Sigmoid colon (tissue), 7 donors: ENCODE data around the gene WNT9B. TPM values are rescaled to one million over a fixed set of nuclear protein-coding genes. Genes with fewer than 3 reads are reported as not detected.

Source experiments
- DNase-seq: peaks from one replicate; pipeline ENCODE4 v3.0.0-alpha.2; 2019
- H3K27ac ChIP-seq, 4 donors: fragments of 200-600 bp; sonication (generic); one replicate each; pipeline ENCODE4 v1.5.1; 2016 to 2019; ENCODE audit warnings: mild to moderate bottlenecking in 1 of 4
- H3K27me3 ChIP-seq, 3 donors: fragments of 200-600 bp; sonication (generic); one replicate each; pipeline ENCODE4 v1.5.1; 2019; ENCODE audit warnings: mild to moderate bottlenecking in 1 of 3
- H3K36me3 ChIP-seq, 4 donors: fragments of 200-600 bp; sonication (generic); one replicate each; pipeline ENCODE4 v1.5.1; 2016 to 2019
- H3K4me1 ChIP-seq, 4 donors: fragments of 200-600 bp; sonication (generic); one replicate each; pipeline ENCODE4 v1.5.1; 2017 to 2019
- H3K4me3 ChIP-seq, 4 donors: fragments of 200-600 bp; sonication (generic); one replicate each; pipeline ENCODE4 v1.5.1; 2017 to 2019; ENCODE audit warnings: mild to moderate bottlenecking in 2 of 4, moderate library complexity in 1 of 4
- H3K9me3 ChIP-seq, 4 donors: fragments of 200-600 bp in 3 of 4; sonication (generic) in 3 of 4; one replicate each; pipeline versions ENCODE4 v1.5.1 to v1.6.1; 2013 to 2019
- CTCF ChIP-seq, 4 experiments: fragments of 450-650 bp in 3 of 4; fragments of 200-600 bp in 1 of 4; IDR thresholded peaks; one replicate each; pipeline ENCODE4 v1.5.1; 2016 to 2019; ENCODE audit warnings: antibody characterized with exemption in 4 of 4, mild to moderate bottlenecking in 3 of 4, moderate library complexity in 2 of 4
- EP300 ChIP-seq, 4 donors: sonication (generic); formaldehyde crosslinking; IDR thresholded peaks; one replicate each; pipeline ENCODE4 v1.6.1; 2017; ENCODE audit warnings: antibody characterized with exemption in 4 of 4
- POLR2A ChIP-seq, 2 donors: fragments of 450-650 bp; IDR thresholded peaks; one replicate each; pipeline ENCODE4 v1.6.1; 2016; ENCODE audit warnings: antibody characterized with exemption in 2 of 2, mild to moderate bottlenecking in 2 of 2, moderate library complexity in 2 of 2
- POLR2AphosphoS5 ChIP-seq, 4 donors: sonication (generic); formaldehyde crosslinking; IDR thresholded peaks; one replicate each; pipeline ENCODE4 v1.6.1; 2017; ENCODE audit warnings: antibody characterized with exemption in 4 of 4
- WGBS, 2 donors: extraction: QIAGEN DNeasy Blood & Tissue Kit; methylation state at CpG; one replicate each; pipeline ENCODE4 v1.1.7; 2013; 5-methylcytosine and 5-hydroxymethylcytosine counted together
- intact Hi-C: fragments of 100-400 bp; cut with DNase I; formaldehyde crosslinking; loops from one replicate; pipeline ENCODE4 v1.15.1; 2023
- polyA plus RNA-seq, 3 donors: library from polyadenylated mRNA; stranded (reverse); fragments of 200-250 nt; gene quantifications; one replicate each; pipeline ENCODE4 v1.2.3, GENCODE V29; 2013
- total RNA-seq, 4 donors: library from RNA; depleted of rRNA; stranded (reverse); fragments of >200 nt; gene quantifications; one replicate each; pipeline ENCODE4 v1.1.0, GENCODE V29; 2016
- donor health status: healthy with polysubstance abuse.
- donor health status: Bipolar disorder and iron deficiency.
- donor health status: healthy.

Gene WNT9B
- total and polyA plus RNA-seq, 7 donors = 0.03 TPM; not detected in 6

- H3K4me1 ChIP-seq = no peaks in the 10 kb centered on the region
- no peak overlapping the region for H3K4me3 ChIP-seq
- H3K36me3 ChIP-seq = no peaks in the 10 kb centered on the region
- TF ChIP-seq POLR2AphosphoS5 (IDR thresholded peaks at IDR 0.05) (no peak), CTCF (IDR thresholded peaks at IDR 0.05) (no peak), EP300 (IDR thresholded peaks at IDR 0.05) (no peak), POLR2A (IDR thresholded peaks at IDR 0.05) (no peak)
- H3K27me3 ChIP-seq = no peaks in the 10 kb centered on the region
- H3K27ac ChIP-seq = no peak overlapping the region
- no peaks in the 10 kb centered on the region for H3K9me3 ChIP-seq
- intact Hi-C loops = no loop called here
- DNase-seq = no peak
- 70 to 79% methylated on average over 7 of the region's 7 CpGs for WGBS, 2 donors
These were observed 22.7 kb downstream of the WNT9B start for GRCh38 chr17:46873941-46874645.

GRCh38 chr17:46874906-46875305 is 23.5 kb downstream of the WNT9B start:
- Histone ChIP-seq H3K9me3 (no peaks in the 10 kb centered on the region), H3K27me3 (no peaks in the 10 kb centered on the region), H3K4me3 (no peak overlapping the region), H3K27ac (no peak overlapping the region), H3K36me3 (no peaks in the 10 kb centered on the region), H3K4me1 (no peaks in the 10 kb centered on the region)
- TF ChIP-seq CTCF (IDR thresholded peaks at IDR 0.05) (no peak), POLR2A (IDR thresholded peaks at IDR 0.05) (no peak)
- no peak for DNase-seq
- intact Hi-C loops = no loop called here
- 85 to 90% methylated on average over 16 of the region's 16 CpGs for WGBS, 2 donors

GRCh38 chr17:46875849-46876352 is 24.5 kb downstream of the WNT9B start:
- no peak overlapping the region for H3K4me3 ChIP-seq
- H3K9me3 ChIP-seq = no peaks in the 10 kb centered on the region
- H3K27me3 ChIP-seq = no peaks in the 10 kb centered on the region
- TF ChIP-seq POLR2A (IDR thresholded peaks at IDR 0.05) (no peak), EP300 (IDR thresholded peaks at IDR 0.05) (no peak), CTCF (IDR thresholded peaks at IDR 0.05) (no peak), POLR2AphosphoS5 (IDR thresholded peaks at IDR 0.05) (no peak)
- intact Hi-C loops = no loop called here
- no peak overlapping the region for H3K27ac ChIP-seq
- no peak for DNase-seq
- H3K36me3 ChIP-seq = no peaks in the 10 kb centered on the region
- WGBS, 2 donors = 73 to 85% methylated on average over 13 of the region's 13 CpGs
- no peaks in the 10 kb centered on the region for H3K4me1 ChIP-seq

GRCh38 chr17:46876353-46876887 is 25.0 kb downstream of the WNT9B start:
- Histone ChIP-seq H3K27me3 (no peaks in the 10 kb centered on the region), H3K4me3 (no peak overlapping the region), H3K27ac (no peak overlapping the region), H3K36me3 (no peaks in the 10 kb centered on the region), H3K9me3 (no peaks in the 10 kb centered on the region), H3K4me1 (no peaks in the 10 kb centered on the region)
- intact Hi-C loops = no loop called here
- DNase-seq = no peak
- TF ChIP-seq CTCF (IDR thresholded peaks at IDR 0.05) (peak in 1 of 4 experiments; percentile 23), POLR2A (IDR thresholded peaks at IDR 0.05) (no peak)
- WGBS, 2 donors = 40 to 71% methylated on average over 12 of the region's 12 CpGs
